Adrenal gland (tissue), 5 donors: Measurements from ENCODE around the gene SLC10A3.

Experiments
- CTCF ChIP-seq, 6 experiments: fragments of 450-650 bp in 4 of 6; fragments of 200-600 bp in 2 of 6; sonication (generic) in 1 of 6; IDR thresholded peaks; 1 replicate in 5 of 6; 2 replicates in 1 of 6; pipeline versions ENCODE4 v1.5.1 to v1.8.0; 2016 to 2021; ENCODE audit warnings: antibody characterized with exemption in 6 of 6, mild to moderate bottlenecking in 2 of 6, moderate library complexity in 1 of 6
- POLR2A ChIP-seq, 2 donors: fragments of 450-650 bp; IDR thresholded peaks; one replicate each; pipeline ENCODE4 v1.6.1; 2017; ENCODE audit warnings: antibody characterized with exemption in 2 of 2, mild to moderate bottlenecking in 2 of 2, moderate library complexity in 1 of 2
- donor health status: DM: no; HTN: no; CAD: no.

- no peak for TF ChIP-seq CTCF (IDR thresholded peaks at IDR 0.05)
- TF ChIP-seq POLR2A (IDR thresholded peaks at IDR 0.05) = no peak
These were observed 50.6 kb downstream of the SLC10A3 start for GRCh38 chrX:154439841-154440240.
